Adrenal gland (tissue), 5 donors: ENCODE results near the gene SMARCD2.
"Not testable (repeated sequence)": the region's sequence is repeated elsewhere in the genome, so short reads cannot be mapped to it uniquely, and the experiment has no call there.

Experiments used
- POLR2A ChIP-seq, 2 donors: fragments of 450-650 bp; IDR thresholded peaks; one replicate each; pipeline ENCODE4 v1.6.1; 2017; ENCODE audit warnings: antibody characterized with exemption in 2 of 2, mild to moderate bottlenecking in 2 of 2, moderate library complexity in 1 of 2
- TF ChIP-seq, protein P1 (sequence below), 6 experiments: fragments of 450-650 bp in 4 of 6; fragments of 200-600 bp in 2 of 6; sonication (generic) in 1 of 6; IDR thresholded peaks; 1 replicate in 5 of 6; 2 replicates in 1 of 6; pipeline versions ENCODE4 v1.5.1 to v1.8.0; 2016 to 2021; ENCODE audit warnings: antibody characterized with exemption in 6 of 6, mild to moderate bottlenecking in 2 of 6, moderate library complexity in 1 of 6
- donor health status: DM: no; HTN: no; CAD: no.

DNA sequence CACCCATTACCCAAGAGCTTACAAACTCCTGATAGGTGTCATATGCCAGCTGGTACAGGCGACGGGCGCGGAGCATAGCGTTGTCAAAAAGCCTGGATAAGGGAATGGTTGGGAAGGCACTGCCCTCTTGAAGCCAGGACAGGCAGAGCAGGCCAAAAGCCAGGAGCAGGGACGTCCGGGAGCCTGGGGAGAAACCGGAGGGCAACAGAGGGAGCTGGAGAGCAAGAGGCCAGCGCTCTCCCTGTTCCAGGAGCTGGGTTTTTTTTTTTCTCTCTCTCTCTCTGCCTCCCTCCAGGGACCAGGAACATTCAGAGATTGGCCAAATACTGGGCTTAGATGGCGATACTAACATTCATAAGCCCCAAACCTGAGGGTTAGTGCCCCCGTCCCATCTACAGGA, 38.9 kb upstream of the SMARCD2 start:
- TF ChIP-seq, protein P1, sequence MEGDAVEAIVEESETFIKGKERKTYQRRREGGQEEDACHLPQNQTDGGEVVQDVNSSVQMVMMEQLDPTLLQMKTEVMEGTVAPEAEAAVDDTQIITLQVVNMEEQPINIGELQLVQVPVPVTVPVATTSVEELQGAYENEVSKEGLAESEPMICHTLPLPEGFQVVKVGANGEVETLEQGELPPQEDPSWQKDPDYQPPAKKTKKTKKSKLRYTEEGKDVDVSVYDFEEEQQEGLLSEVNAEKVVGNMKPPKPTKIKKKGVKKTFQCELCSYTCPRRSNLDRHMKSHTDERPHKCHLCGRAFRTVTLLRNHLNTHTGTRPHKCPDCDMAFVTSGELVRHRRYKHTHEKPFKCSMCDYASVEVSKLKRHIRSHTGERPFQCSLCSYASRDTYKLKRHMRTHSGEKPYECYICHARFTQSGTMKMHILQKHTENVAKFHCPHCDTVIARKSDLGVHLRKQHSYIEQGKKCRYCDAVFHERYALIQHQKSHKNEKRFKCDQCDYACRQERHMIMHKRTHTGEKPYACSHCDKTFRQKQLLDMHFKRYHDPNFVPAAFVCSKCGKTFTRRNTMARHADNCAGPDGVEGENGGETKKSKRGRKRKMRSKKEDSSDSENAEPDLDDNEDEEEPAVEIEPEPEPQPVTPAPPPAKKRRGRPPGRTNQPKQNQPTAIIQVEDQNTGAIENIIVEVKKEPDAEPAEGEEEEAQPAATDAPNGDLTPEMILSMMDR (IDR thresholded peaks at IDR 0.05) = not testable (repeated sequence)
- TF ChIP-seq POLR2A (IDR thresholded peaks at IDR 0.05) = not testable (repeated sequence)
